HepG2 (cell line): ENCODE data around the gene AKAP9. TPM values are rescaled to one million over a fixed set of nuclear protein-coding genes. Genes with fewer than 3 reads are reported as not detected.

Experiments
- E2F1 ChIP-seq: sonication (generic); formaldehyde crosslinking; IDR thresholded peaks from 2 replicates; pipeline ENCODE4 v1.5.0; 2020; ENCODE audit warnings: missing genetic modification reagents
- LCORL ChIP-seq, 2 experiments: fragments of 450-650 bp in 1 of 2; sonication (generic) in 1 of 2; formaldehyde crosslinking in 1 of 2; IDR thresholded peaks; 2 replicates each; pipeline versions ENCODE4 v1.5.0 to v1.6.1; 2017 to 2020; ENCODE audit warnings: antibody characterized with exemption in 1 of 2, missing genetic modification reagents in 1 of 2
- PREB ChIP-seq: sonication (generic); formaldehyde crosslinking; IDR thresholded peaks from 2 replicates; pipeline ENCODE4 v1.4.0; 2020; ENCODE audit warnings: missing genetic modification reagents
- PTBP1 ChIP-seq: fragments of 200-400 bp; formaldehyde crosslinking; IDR thresholded peaks from 2 replicates; pipeline ENCODE4 v1.6.1; 2018; ENCODE audit warnings: low read length, low read depth; ENCODE audit not compliant: poor library complexity, severe bottlenecking
- TRIM22 ChIP-seq: fragments of 450-650 bp; IDR thresholded peaks from 2 replicates; pipeline ENCODE4 v1.6.1; 2017
- ZBTB14 ChIP-seq: sonication (generic); formaldehyde crosslinking; IDR thresholded peaks from 2 replicates; pipeline ENCODE4 v1.4.0; 2020; ENCODE audit warnings: missing genetic modification reagents
- ZNF296 ChIP-seq: sonication (generic); formaldehyde crosslinking; conservative IDR thresholded peaks from 2 replicates; pipeline ENCODE4 v1.5.0; 2020; ENCODE audit warnings: mild to moderate bottlenecking, missing genetic modification reagents
- polyA plus RNA-seq, 8 experiments: library from polyadenylated mRNA; depleted of rRNA in 3 of 8; stranded (reverse) in 7 of 8; unstranded in 1 of 8; fragments of >200 nt; fragmentation: Illumina TruSeq in 4 of 8; extraction: Trizol in 4 of 8; gene quantifications; 2 replicates each; pipeline versions ENCODE4 v1.2.1 to v1.2.3, GENCODE V29; 2011 to 2016; ENCODE audit warnings: low read depth in 4 of 8, missing spikeins in 1 of 8, mixed read lengths in 1 of 8; ENCODE audit not compliant: insufficient read depth in 1 of 8
- total RNA-seq, 5 experiments: library from RNA; depleted of rRNA; stranded (reverse); fragments of >200 nt; fragmentation: Illumina TruSeq; extraction: Trizol; gene quantifications; 2 replicates each; pipeline ENCODE4 v1.2.3, GENCODE V29; 2016; ENCODE audit warnings: low read depth in 1 of 5
- TF ChIP-seq, protein P1 (sequence below): sonication (generic); formaldehyde crosslinking; IDR thresholded peaks from 2 replicates; pipeline ENCODE4 v1.8.1; 2022; ENCODE audit warnings: low read depth, mild to moderate bottlenecking, missing genetic modification reagents
- TF ChIP-seq, protein P2 (sequence below): sonication (generic); formaldehyde crosslinking; IDR thresholded peaks from 2 replicates; pipeline ENCODE4 v1.4.0; 2020; ENCODE audit warnings: mild to moderate bottlenecking, missing genetic modification reagents
- TF ChIP-seq, protein P3 (sequence below): sonication (generic); formaldehyde crosslinking; IDR thresholded peaks from 2 replicates; pipeline ENCODE4 v1.5.0; 2020; ENCODE audit warnings: missing genetic modification reagents
- TF ChIP-seq, protein P4 (sequence below): sonication (generic); formaldehyde crosslinking; IDR thresholded peaks from 2 replicates; pipeline ENCODE4 v1.5.0; 2020; ENCODE audit warnings: mild to moderate bottlenecking, missing genetic modification reagents

AKAP9 gene
- total and polyA plus RNA-seq, 2 of the 13 experiments (the other 11 are each of a cell fraction or from before 2014, with no cell fraction given): 27.6 to 33.1 TPM

GRCh38 chr7:92076509-92076908 lies 135.8 kb downstream of the AKAP9 start (continued):
- TF ChIP-seq PREB (CRISPR knock-in tag) (no peak), PTBP1 (no peak), E2F1 (CRISPR knock-in tag) (no peak), LCORL (IDR thresholded peaks at IDR 0.05) (no peak), LCORL (CRISPR knock-in tag; IDR thresholded peaks at IDR 0.05) (no peak), ZNF296 (CRISPR knock-in tag) (no peak), ZBTB14 (no peak), TRIM22 (no peak)
- TF ChIP-seq, protein P1, sequence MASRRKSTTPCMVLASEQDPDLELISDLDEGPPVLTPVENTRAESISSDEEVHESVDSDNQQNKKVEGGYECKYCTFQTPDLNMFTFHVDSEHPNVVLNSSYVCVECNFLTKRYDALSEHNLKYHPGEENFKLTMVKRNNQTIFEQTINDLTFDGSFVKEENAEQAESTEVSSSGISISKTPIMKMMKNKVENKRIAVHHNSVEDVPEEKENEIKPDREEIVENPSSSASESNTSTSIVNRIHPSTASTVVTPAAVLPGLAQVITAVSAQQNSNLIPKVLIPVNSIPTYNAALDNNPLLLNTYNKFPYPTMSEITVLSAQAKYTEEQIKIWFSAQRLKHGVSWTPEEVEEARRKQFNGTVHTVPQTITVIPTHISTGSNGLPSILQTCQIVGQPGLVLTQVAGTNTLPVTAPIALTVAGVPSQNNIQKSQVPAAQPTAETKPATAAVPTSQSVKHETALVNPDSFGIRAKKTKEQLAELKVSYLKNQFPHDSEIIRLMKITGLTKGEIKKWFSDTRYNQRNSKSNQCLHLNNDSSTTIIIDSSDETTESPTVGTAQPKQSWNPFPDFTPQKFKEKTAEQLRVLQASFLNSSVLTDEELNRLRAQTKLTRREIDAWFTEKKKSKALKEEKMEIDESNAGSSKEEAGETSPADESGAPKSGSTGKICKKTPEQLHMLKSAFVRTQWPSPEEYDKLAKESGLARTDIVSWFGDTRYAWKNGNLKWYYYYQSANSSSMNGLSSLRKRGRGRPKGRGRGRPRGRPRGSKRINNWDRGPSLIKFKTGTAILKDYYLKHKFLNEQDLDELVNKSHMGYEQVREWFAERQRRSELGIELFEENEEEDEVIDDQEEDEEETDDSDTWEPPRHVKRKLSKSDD (CRISPR knock-in tag): no peak
- TF ChIP-seq, protein P2, sequence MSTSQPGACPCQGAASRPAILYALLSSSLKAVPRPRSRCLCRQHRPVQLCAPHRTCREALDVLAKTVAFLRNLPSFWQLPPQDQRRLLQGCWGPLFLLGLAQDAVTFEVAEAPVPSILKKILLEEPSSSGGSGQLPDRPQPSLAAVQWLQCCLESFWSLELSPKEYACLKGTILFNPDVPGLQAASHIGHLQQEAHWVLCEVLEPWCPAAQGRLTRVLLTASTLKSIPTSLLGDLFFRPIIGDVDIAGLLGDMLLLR: no peak
- TF ChIP-seq, protein P3, sequence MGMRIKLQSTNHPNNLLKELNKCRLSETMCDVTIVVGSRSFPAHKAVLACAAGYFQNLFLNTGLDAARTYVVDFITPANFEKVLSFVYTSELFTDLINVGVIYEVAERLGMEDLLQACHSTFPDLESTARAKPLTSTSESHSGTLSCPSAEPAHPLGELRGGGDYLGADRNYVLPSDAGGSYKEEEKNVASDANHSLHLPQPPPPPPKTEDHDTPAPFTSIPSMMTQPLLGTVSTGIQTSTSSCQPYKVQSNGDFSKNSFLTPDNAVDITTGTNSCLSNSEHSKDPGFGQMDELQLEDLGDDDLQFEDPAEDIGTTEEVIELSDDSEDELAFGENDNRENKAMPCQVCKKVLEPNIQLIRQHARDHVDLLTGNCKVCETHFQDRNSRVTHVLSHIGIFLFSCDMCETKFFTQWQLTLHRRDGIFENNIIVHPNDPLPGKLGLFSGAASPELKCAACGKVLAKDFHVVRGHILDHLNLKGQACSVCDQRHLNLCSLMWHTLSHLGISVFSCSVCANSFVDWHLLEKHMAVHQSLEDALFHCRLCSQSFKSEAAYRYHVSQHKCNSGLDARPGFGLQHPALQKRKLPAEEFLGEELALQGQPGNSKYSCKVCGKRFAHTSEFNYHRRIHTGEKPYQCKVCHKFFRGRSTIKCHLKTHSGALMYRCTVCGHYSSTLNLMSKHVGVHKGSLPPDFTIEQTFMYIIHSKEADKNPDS (CRISPR knock-in tag): no peak
- TF ChIP-seq, protein P4, sequence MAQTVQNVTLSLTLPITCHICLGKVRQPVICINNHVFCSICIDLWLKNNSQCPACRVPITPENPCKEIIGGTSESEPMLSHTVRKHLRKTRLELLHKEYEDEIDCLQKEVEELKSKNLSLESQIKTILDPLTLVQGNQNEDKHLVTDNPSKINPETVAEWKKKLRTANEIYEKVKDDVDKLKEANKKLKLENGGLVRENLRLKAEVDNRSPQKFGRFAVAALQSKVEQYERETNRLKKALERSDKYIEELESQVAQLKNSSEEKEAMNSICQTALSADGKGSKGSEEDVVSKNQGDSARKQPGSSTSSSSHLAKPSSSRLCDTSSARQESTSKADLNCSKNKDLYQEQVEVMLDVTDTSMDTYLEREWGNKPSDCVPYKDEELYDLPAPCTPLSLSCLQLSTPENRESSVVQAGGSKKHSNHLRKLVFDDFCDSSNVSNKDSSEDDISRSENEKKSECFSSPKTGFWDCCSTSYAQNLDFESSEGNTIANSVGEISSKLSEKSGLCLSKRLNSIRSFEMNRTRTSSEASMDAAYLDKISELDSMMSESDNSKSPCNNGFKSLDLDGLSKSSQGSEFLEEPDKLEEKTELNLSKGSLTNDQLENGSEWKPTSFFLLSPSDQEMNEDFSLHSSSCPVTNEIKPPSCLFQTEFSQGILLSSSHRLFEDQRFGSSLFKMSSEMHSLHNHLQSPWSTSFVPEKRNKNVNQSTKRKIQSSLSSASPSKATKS (CRISPR knock-in tag): no peak
